ENCODE data around the gene MED29. TPM values are rescaled to one million over a fixed set of nuclear protein-coding genes. Genes with fewer than 3 reads are reported as not detected.

Gene MED29
- total RNA-seq, 2 experiments from 2014 or later = 28.3 to 31.3 TPM

DNA sequence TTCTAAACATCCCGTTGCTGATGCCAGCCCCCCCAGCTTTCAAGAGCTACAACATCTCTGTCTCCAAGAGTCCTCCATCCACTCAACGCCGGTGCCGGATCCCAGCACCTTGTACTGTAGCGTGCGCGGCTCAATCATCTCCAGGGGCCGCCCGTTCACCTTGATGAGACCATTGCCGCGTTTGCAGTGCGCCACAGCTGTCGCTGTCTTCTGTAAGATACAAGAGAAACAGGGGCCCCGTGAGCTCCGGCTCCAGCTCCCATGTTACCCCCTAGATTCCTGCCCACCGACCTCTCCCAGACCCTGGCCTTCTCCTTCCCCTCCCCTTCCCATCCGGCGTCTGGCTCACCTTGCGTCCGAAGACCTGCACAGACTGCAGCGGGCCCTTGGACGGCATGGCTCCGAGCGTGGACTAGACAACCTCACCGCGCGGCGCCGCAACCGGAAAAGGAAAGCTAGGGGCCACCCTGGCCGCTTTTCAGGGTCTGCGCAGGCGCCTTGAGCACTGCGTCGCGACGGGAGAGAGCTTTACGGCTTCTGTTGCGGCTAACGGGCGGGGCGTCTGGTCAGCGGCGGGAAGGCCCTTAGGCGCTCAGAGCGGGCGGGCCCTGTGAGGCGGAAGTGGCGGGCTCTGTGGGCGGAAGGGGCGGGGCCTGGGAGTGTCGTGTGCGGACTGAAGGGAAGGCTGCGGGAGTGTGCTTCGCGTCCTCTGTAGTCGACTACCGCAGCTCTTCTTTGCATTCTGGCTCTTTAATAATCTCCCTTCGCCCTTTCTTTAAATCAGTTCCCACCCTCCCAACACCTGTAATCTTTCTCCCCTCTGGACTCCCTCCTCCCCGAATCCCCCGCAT lies 44.5 kb downstream of the MED29 start, which contains the start of gene RPS16:
TSS of gene RPS16 (minus strand) at position 451 of the 851 bp plus-strand sequence. CDS start at position 397, 54 bp downstream.
- H3K4me1 ChIP-seq (ENCODE audit: insufficient read depth, low read length, poor library complexity, severe bottlenecking) = peaks cover 56% of the 10 kb centered on the region
- peak within 1 kb of the TSS; percentile 97 for H3K4me3 ChIP-seq (ENCODE audit: low read depth, low read length, poor library complexity, severe bottlenecking)

DNA sequence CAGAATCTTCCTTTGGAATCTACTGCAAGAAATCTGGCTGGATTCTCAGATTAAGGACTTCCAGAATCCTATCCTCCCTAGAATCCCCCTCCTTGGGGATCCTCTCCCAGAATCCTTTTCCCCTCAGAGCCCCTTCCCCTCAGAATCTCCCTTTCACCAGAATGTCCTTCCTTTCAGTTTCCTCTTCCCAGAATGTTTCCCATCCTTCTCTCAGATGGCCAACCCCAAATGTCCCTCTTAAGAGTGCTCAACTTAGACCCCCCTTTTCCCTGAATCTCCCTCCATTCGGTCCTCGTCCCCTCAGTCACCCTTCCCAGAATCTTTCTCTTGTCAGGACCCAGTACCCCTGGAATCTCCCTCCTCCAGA lies 45.2 kb downstream of the MED29 start:
- H3K27ac ChIP-seq (ENCODE audit: low read depth, low read length, poor library complexity, severe bottlenecking) = peak overlapping the region; percentile 78
- H3K36me3 ChIP-seq (ENCODE audit: insufficient read depth, low read length) = peaks cover 44% of the 10 kb centered on the region
- ChIA-PET POLR2A (interaction anchor here (0.6 to 1.8 kb wide), 13 partner anchors 9 to 1786 kb away, joined by 3 to 15 read pairs (median 4); partner anchors contain the start of genes EID2B, GMFG, PLEKHG2 and SUPT5H), CTCF (ENCODE audit: unreplicated experiment) (interaction anchor here (0.9 kb wide), 1 partner anchor 12 kb away, joined by 3 read pairs; no protein-coding TSS in a partner anchor)
- H3K9me2 ChIP-seq (ENCODE audit: insufficient read depth, low read length) = no peaks in the 10 kb centered on the region
- peaks cover 36% of the 10 kb centered on the region for H3K79me2 ChIP-seq (ENCODE audit: insufficient read depth, low read depth, low read length)
- H4K20me1 ChIP-seq (ENCODE audit: insufficient read depth, low read length) = peaks cover 17% of the 10 kb centered on the region
- TSS peak; percentile 99 for BruUV-seq (replicated peaks)
- no peak for TF ChIP-seq EZH2phosphoT487 (IDR thresholded peaks at IDR 0.05; ENCODE audit: borderline replicate concordance, low read depth, low read length)
- TF ChIP-seq, protein P1, sequence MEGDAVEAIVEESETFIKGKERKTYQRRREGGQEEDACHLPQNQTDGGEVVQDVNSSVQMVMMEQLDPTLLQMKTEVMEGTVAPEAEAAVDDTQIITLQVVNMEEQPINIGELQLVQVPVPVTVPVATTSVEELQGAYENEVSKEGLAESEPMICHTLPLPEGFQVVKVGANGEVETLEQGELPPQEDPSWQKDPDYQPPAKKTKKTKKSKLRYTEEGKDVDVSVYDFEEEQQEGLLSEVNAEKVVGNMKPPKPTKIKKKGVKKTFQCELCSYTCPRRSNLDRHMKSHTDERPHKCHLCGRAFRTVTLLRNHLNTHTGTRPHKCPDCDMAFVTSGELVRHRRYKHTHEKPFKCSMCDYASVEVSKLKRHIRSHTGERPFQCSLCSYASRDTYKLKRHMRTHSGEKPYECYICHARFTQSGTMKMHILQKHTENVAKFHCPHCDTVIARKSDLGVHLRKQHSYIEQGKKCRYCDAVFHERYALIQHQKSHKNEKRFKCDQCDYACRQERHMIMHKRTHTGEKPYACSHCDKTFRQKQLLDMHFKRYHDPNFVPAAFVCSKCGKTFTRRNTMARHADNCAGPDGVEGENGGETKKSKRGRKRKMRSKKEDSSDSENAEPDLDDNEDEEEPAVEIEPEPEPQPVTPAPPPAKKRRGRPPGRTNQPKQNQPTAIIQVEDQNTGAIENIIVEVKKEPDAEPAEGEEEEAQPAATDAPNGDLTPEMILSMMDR (conservative IDR thresholded peaks at IDR 0.05; ENCODE audit: low read length) = no peak
- no peak for DNase-seq (ENCODE audit: low spot score)
- H3K4me3 ChIP-seq (ENCODE audit: low read depth, low read length, poor library complexity, severe bottlenecking) = peak overlapping the region; percentile 97
- H3K9me3 ChIP-seq (ENCODE audit: low read length) = no peaks in the 10 kb centered on the region
- H3K4me1 ChIP-seq (ENCODE audit: insufficient read depth, low read length, poor library complexity, severe bottlenecking) = peaks cover 62% of the 10 kb centered on the region
- intact Hi-C loops (cut with micrococcal nuclease; ENCODE audit: unreplicated experiment) = no loop called here
- H3K4me2 ChIP-seq (ENCODE audit: low read length) = peak overlapping the region; percentile 95
- H2AFZ ChIP-seq (ENCODE audit: low read length) = no peak overlapping the region

More for the DNA sequence above, 44.5 kb downstream of the MED29 start, which contains the start of gene RPS16:
- H3K36me3 ChIP-seq (ENCODE audit: insufficient read depth, low read length) = peaks cover 50% of the 10 kb centered on the region
- intact Hi-C loops (cut with micrococcal nuclease; ENCODE audit: unreplicated experiment) = no loop called here
- DNase-seq (ENCODE audit: low spot score) = peak; percentile 100
- H3K27ac ChIP-seq (ENCODE audit: low read depth, low read length, poor library complexity, severe bottlenecking) = peak within 1 kb of the TSS; percentile 78
- peaks cover 17% of the 10 kb centered on the region for H4K20me1 ChIP-seq (ENCODE audit: insufficient read depth, low read length)
- H3K79me2 ChIP-seq (ENCODE audit: insufficient read depth, low read depth, low read length) = peaks cover 36% of the 10 kb centered on the region
- peak within 1 kb of the TSS; percentile 95 for H3K4me2 ChIP-seq (ENCODE audit: low read length)
- POLR2A ChIA-PET = interaction anchor here (0.6 to 1.8 kb wide), 14 partner anchors 8 to 1785 kb away, joined by 3 to 15 read pairs (median 4); partner anchors contain the start of genes EID2B, GMFG, PLEKHG2 and SUPT5H
- H3K9me2 ChIP-seq (ENCODE audit: insufficient read depth, low read length) = no peaks in the 10 kb centered on the region
- no peak within 1 kb of the TSS for H2AFZ ChIP-seq (ENCODE audit: low read length)
- no TSS peak for BruUV-seq (replicated peaks)
- no peaks in the 10 kb centered on the region for H3K9me3 ChIP-seq (ENCODE audit: low read length)
- CTCF ChIA-PET (ENCODE audit: unreplicated experiment) = interaction anchor here (0.6 to 0.9 kb wide), 2 partner anchors 13 to 1384 kb away, joined by 3 read pairs; no protein-coding TSS in a partner anchor
- no peak for TF ChIP-seq EZH2phosphoT487 (IDR thresholded peaks at IDR 0.05; ENCODE audit: borderline replicate concordance, low read depth, low read length)
- TF ChIP-seq, protein P1 (conservative IDR thresholded peaks at IDR 0.05; ENCODE audit: low read length) = no peak
